ENCODE measurements around the gene JAK1.

JAK1 gene

GRCh38 chr1:64839732-64840405 lies 126.5 kb downstream of the JAK1 start:
- Histone ChIP-seq H3K27ac (ENCODE audit: low read length) (no peak overlapping the region), H3K36me3 (replicated peaks; ENCODE audit: insufficient read depth, low read length) (peaks cover 11% of the 10 kb centered on the region; the same call in 1 of the 2 replicates), H3K9me2 (replicated peaks; ENCODE audit: insufficient read depth, low read length) (no peaks in the 10 kb centered on the region), H4K20me1 (ENCODE audit: insufficient read depth, low read length) (no peaks in the 10 kb centered on the region), H2AFZ (ENCODE audit: low read length) (no peak overlapping the region), H3K9me3 (replicated peaks; ENCODE audit: insufficient read depth, low read length) (no peaks in the 10 kb centered on the region), H3K27me3 (replicated peaks; ENCODE audit: insufficient read depth, low read length) (no peaks in the 10 kb centered on the region), H3K4me3 (ENCODE audit: low read length) (no peak overlapping the region), H3K9ac (ENCODE audit: low read length) (no peak overlapping the region), H3K79me2 (ENCODE audit: low read length) (no peaks in the 10 kb centered on the region), H3K4me1 (ENCODE audit: low read length) (peaks cover 6% of the 10 kb centered on the region; the same call in 1 of the 2 replicates), H3F3A (ENCODE audit: insufficient read depth, low read length) (0 out of 2 replicates have a peak, but pooled peaks cover 2% of the 10 kb centered on the region), H3K4me2 (ENCODE audit: low read depth, low read length) (no peak overlapping the region)
- TF ChIP-seq EZH2phosphoT487 (IDR thresholded peaks at IDR 0.05; ENCODE audit: low read length) (no peak), CTCF (IDR thresholded peaks at IDR 0.05; ENCODE audit: low read length) (no peak), EZH2 (optimal IDR thresholded peaks at IDR 0.05; ENCODE audit: low read depth, low read length) (no peak)
- no peak for DNase-seq

GRCh38 chr1:64839261-64839660 lies 127.1 kb downstream of the JAK1 start:
- Histone ChIP-seq H2AFZ (ENCODE audit: low read length) (no peak overlapping the region), H3K27ac (ENCODE audit: low read length) (no peak overlapping the region), H3F3A (ENCODE audit: insufficient read depth, low read length) (0 out of 2 replicates have a peak, but pooled peaks cover 2% of the 10 kb centered on the region), H3K36me3 (replicated peaks; ENCODE audit: insufficient read depth, low read length) (peaks cover 15% of the 10 kb centered on the region; the same call in 1 of the 2 replicates), H3K4me2 (ENCODE audit: low read depth, low read length) (no peak overlapping the region), H3K9me3 (replicated peaks; ENCODE audit: insufficient read depth, low read length) (no peaks in the 10 kb centered on the region), H3K4me1 (ENCODE audit: low read length) (peaks cover 6% of the 10 kb centered on the region; the same call in 1 of the 2 replicates), H4K20me1 (ENCODE audit: insufficient read depth, low read length) (no peaks in the 10 kb centered on the region), H3K79me2 (ENCODE audit: low read length) (no peaks in the 10 kb centered on the region), H3K27me3 (replicated peaks; ENCODE audit: insufficient read depth, low read length) (no peaks in the 10 kb centered on the region), H3K9ac (ENCODE audit: low read length) (no peak overlapping the region), H3K4me3 (ENCODE audit: low read length) (no peak overlapping the region), H3K9me2 (replicated peaks; ENCODE audit: insufficient read depth, low read length) (no peaks in the 10 kb centered on the region)
- no peak for DNase-seq
- TF ChIP-seq EZH2 (optimal IDR thresholded peaks at IDR 0.05; ENCODE audit: low read depth, low read length) (no peak), CTCF (IDR thresholded peaks at IDR 0.05; ENCODE audit: low read length) (no peak), EZH2phosphoT487 (IDR thresholded peaks at IDR 0.05; ENCODE audit: low read length) (no peak)

GRCh38 chr1:64838486-64838885 lies 127.9 kb downstream of the JAK1 start:
- Histone ChIP-seq H3K4me1 (ENCODE audit: low read length) (peaks cover 6% of the 10 kb centered on the region; the same call in 1 of the 2 replicates), H3K9ac (ENCODE audit: low read length) (no peak overlapping the region), H3K27me3 (replicated peaks; ENCODE audit: insufficient read depth, low read length) (no peaks in the 10 kb centered on the region), H3K4me3 (ENCODE audit: low read length) (no peak overlapping the region), H3K9me3 (replicated peaks; ENCODE audit: insufficient read depth, low read length) (no peaks in the 10 kb centered on the region), H3K9me2 (replicated peaks; ENCODE audit: insufficient read depth, low read length) (no peaks in the 10 kb centered on the region), H3K36me3 (replicated peaks; ENCODE audit: insufficient read depth, low read length) (peaks cover 19% of the 10 kb centered on the region; the same call in 1 of the 2 replicates), H3K79me2 (ENCODE audit: low read length) (no peaks in the 10 kb centered on the region), H3K27ac (ENCODE audit: low read length) (no peak overlapping the region), H2AFZ (ENCODE audit: low read length) (no peak overlapping the region), H3F3A (ENCODE audit: insufficient read depth, low read length) (0 out of 2 replicates have a peak, but pooled peaks cover 2% of the 10 kb centered on the region), H3K4me2 (ENCODE audit: low read depth, low read length) (no peak overlapping the region), H4K20me1 (ENCODE audit: insufficient read depth, low read length) (no peaks in the 10 kb centered on the region)
- DNase-seq, result no peak
- TF ChIP-seq EZH2 (optimal IDR thresholded peaks at IDR 0.05; ENCODE audit: low read depth, low read length), result no peak
- TF ChIP-seq CTCF (IDR thresholded peaks at IDR 0.05; ENCODE audit: low read length), result no peak
- TF ChIP-seq EZH2phosphoT487 (IDR thresholded peaks at IDR 0.05; ENCODE audit: low read length), result no peak

Data from MM.1S (cell line).